Stimulated activated CD4-positive, alpha-beta T cell treated with anti-CD3 and anti-CD28 coated beads, Interleukin-4, amount 100 ng/mL, for 1 hour (primary cell): ENCODE results near the gene POLR3GL.

Source experiments
- DNase-seq: peaks from one replicate; pipeline ENCODE4 v3.0.0-alpha.2; 2020

POLR3GL gene

GRCh38 chr1:145951526-145951925 is 13.0 kb upstream of the POLR3GL start:
- no peak for DNase-seq

GRCh38 chr1:145952903-145953302 is 11.6 kb upstream of the POLR3GL start:
- no peak for DNase-seq

- DNase-seq = no peak
Measured at GRCh38 chr1:145953861-145954260, 10.6 kb upstream of the POLR3GL start.

GRCh38 chr1:145955436-145955835 is 9.1 kb upstream of the POLR3GL start:
- no peak for DNase-seq

GRCh38 chr1:145956361-145956760 is 8.1 kb upstream of the POLR3GL start:
- DNase-seq = no peak

GRCh38 chr1:145956781-145957442 is 7.6 kb upstream of the POLR3GL start:
- no peak for DNase-seq

GRCh38 chr1:145957443-145958319 is 6.8 kb upstream of the POLR3GL start, which contains the start of gene LIX1L:
LIX1L (minus strand) TSS chr1:145958017; CDS start chr1:145957927, 90 bp downstream.
- DNase-seq = peak; percentile 93

- no peak for DNase-seq
Measured at GRCh38 chr1:145958734-145959133, 5.8 kb upstream of the POLR3GL start.

- DNase-seq = no peak
Measured at GRCh38 chr1:145959333-145959732, 5.2 kb upstream of the POLR3GL start.

GRCh38 chr1:145959957-145960467 is 4.5 kb upstream of the POLR3GL start:
- no peak for DNase-seq

- DNase-seq = peak; percentile 52
Measured at GRCh38 chr1:145960468-145961108, 3.9 kb upstream of the POLR3GL start.

- DNase-seq = no peak
Measured at GRCh38 chr1:145961109-145961424, 3.4 kb upstream of the POLR3GL start.

GRCh38 chr1:145961425-145962156 is 2.9 kb upstream of the POLR3GL start:
- peak; percentile 68 for DNase-seq

- peak; percentile 39 for DNase-seq
Measured at GRCh38 chr1:145962157-145963102, 2.1 kb upstream of the POLR3GL start.

- DNase-seq = no peak
Measured at GRCh38 chr1:145963265-145964019, 1.0 kb upstream of the POLR3GL start.

GRCh38 chr1:145965119-145965744 is 742 bp downstream of the POLR3GL start:
- no peak for DNase-seq

GRCh38 chr1:145967288-145967687 is 2.8 kb downstream of the POLR3GL start:
- DNase-seq = no peak

GRCh38 chr1:145972580-145972979 is 8.1 kb downstream of the POLR3GL start:
- no peak for DNase-seq

- no peak for DNase-seq
Measured at GRCh38 chr1:145974721-145975120, 10.2 kb downstream of the POLR3GL start.

- no peak for DNase-seq
Measured at GRCh38 chr1:145975216-145975615, 10.7 kb downstream of the POLR3GL start.
